ENCODE data around the gene HYAL1.

- TF ChIP-seq, protein P1, sequence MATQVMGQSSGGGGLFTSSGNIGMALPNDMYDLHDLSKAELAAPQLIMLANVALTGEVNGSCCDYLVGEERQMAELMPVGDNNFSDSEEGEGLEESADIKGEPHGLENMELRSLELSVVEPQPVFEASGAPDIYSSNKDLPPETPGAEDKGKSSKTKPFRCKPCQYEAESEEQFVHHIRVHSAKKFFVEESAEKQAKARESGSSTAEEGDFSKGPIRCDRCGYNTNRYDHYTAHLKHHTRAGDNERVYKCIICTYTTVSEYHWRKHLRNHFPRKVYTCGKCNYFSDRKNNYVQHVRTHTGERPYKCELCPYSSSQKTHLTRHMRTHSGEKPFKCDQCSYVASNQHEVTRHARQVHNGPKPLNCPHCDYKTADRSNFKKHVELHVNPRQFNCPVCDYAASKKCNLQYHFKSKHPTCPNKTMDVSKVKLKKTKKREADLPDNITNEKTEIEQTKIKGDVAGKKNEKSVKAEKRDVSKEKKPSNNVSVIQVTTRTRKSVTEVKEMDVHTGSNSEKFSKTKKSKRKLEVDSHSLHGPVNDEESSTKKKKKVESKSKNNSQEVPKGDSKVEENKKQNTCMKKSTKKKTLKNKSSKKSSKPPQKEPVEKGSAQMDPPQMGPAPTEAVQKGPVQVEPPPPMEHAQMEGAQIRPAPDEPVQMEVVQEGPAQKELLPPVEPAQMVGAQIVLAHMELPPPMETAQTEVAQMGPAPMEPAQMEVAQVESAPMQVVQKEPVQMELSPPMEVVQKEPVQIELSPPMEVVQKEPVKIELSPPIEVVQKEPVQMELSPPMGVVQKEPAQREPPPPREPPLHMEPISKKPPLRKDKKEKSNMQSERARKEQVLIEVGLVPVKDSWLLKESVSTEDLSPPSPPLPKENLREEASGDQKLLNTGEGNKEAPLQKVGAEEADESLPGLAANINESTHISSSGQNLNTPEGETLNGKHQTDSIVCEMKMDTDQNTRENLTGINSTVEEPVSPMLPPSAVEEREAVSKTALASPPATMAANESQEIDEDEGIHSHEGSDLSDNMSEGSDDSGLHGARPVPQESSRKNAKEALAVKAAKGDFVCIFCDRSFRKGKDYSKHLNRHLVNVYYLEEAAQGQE (tag by site-specific recombination; IDR thresholded peaks at IDR 0.05): no peak
- no peak for TF ChIP-seq HOXC10 (CRISPR knock-in tag; IDR thresholded peaks at IDR 0.05)
- no peak for TF ChIP-seq ELK4 (IDR thresholded peaks at IDR 0.05; ENCODE audit: borderline replicate concordance, low read depth, low read length)
- TF ChIP-seq, protein P2, sequence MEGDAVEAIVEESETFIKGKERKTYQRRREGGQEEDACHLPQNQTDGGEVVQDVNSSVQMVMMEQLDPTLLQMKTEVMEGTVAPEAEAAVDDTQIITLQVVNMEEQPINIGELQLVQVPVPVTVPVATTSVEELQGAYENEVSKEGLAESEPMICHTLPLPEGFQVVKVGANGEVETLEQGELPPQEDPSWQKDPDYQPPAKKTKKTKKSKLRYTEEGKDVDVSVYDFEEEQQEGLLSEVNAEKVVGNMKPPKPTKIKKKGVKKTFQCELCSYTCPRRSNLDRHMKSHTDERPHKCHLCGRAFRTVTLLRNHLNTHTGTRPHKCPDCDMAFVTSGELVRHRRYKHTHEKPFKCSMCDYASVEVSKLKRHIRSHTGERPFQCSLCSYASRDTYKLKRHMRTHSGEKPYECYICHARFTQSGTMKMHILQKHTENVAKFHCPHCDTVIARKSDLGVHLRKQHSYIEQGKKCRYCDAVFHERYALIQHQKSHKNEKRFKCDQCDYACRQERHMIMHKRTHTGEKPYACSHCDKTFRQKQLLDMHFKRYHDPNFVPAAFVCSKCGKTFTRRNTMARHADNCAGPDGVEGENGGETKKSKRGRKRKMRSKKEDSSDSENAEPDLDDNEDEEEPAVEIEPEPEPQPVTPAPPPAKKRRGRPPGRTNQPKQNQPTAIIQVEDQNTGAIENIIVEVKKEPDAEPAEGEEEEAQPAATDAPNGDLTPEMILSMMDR (tag by site-specific recombination; IDR thresholded peaks at IDR 0.05): no peak
- no peak for TF ChIP-seq ZNF274 (IDR thresholded peaks at IDR 0.05; ENCODE audit: low read length)
- no peak for TF ChIP-seq ZNF274 (tag by site-specific recombination; IDR thresholded peaks at IDR 0.05; ENCODE audit: borderline replicate concordance)
- TF ChIP-seq, protein P3, sequence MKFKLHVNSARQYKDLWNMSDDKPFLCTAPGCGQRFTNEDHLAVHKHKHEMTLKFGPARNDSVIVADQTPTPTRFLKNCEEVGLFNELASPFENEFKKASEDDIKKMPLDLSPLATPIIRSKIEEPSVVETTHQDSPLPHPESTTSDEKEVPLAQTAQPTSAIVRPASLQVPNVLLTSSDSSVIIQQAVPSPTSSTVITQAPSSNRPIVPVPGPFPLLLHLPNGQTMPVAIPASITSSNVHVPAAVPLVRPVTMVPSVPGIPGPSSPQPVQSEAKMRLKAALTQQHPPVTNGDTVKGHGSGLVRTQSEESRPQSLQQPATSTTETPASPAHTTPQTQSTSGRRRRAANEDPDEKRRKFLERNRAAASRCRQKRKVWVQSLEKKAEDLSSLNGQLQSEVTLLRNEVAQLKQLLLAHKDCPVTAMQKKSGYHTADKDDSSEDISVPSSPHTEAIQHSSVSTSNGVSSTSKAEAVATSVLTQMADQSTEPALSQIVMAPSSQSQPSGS (tag by site-specific recombination; IDR thresholded peaks at IDR 0.05; ENCODE audit: low read depth): no peak
- no peak for TF ChIP-seq ZNF239 (tag by site-specific recombination; IDR thresholded peaks at IDR 0.05)
- TF ChIP-seq, protein P4, sequence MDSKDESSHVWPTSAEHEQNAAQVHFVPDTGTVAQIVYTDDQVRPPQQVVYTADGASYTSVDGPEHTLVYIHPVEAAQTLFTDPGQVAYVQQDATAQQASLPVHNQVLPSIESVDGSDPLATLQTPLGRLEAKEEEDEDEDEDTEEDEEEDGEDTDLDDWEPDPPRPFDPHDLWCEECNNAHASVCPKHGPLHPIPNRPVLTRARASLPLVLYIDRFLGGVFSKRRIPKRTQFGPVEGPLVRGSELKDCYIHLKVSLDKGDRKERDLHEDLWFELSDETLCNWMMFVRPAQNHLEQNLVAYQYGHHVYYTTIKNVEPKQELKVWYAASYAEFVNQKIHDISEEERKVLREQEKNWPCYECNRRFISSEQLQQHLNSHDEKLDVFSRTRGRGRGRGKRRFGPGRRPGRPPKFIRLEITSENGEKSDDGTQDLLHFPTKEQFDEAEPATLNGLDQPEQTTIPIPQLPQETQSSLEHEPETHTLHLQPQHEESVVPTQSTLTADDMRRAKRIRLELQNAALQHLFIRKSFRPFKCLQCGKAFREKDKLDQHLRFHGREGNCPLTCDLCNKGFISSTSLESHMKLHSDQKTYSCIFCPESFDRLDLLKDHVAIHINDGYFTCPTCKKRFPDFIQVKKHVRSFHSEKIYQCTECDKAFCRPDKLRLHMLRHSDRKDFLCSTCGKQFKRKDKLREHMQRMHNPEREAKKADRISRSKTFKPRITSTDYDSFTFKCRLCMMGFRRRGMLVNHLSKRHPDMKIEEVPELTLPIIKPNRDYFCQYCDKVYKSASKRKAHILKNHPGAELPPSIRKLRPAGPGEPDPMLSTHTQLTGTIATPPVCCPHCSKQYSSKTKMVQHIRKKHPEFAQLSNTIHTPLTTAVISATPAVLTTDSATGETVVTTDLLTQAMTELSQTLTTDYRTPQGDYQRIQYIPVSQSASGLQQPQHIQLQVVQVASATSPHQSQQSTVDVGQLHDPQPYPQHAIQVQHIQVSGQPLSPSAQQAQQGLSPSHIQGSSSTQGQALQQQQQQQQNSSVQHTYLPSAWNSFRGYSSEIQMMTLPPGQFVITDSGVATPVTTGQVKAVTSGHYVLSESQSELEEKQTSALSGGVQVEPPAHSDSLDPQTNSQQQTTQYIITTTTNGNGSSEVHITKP (tag by site-specific recombination; IDR thresholded peaks at IDR 0.05): no peak
- TF ChIP-seq ZNF776 (tag by site-specific recombination; IDR thresholded peaks at IDR 0.05; ENCODE audit: borderline replicate concordance): no peak
Measured at GRCh38 chr3:50269977-50270413, 33.4 kb downstream of the HYAL1 start.
